Measurements from ENCODE around the gene CREB3. TPM values are rescaled to one million over a fixed set of nuclear protein-coding genes. Genes with fewer than 3 reads are reported as not detected.

CREB3 gene
- total RNA-seq, 2 experiments from 2014 or later, result 20.5 to 24.7 TPM

DNA sequence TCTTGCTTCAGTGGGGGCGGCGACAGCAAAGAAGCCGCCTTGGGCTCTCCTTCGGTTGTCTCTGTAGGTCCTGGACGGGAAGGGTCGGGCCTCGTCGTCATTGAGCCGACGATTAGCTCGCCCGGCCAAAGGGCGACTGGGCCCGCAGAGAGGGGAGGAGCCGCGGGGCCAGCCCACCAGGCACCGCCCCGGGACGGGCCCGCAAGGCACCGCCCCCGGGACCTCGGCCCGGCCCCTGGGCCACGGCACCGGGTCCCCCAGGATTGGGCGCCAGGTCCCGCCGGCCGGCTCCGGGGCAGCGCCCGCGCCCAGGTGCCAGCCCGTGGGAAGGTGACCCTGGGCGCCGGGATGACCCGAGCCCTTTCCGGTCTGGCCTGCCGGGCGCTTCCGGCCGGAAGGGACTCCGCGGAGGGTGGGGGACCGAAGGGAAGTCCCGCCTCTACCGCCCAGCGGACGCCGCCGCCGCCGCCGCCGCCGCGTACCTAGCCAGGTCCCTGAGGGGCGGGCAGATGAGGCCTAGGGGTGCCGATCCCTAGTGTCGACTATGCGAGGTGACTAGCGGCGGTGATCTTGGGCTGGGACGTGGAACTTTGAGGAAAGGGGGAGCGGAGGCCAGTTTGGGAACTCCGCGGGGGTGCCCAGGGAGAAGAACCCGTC lies 16.5 kb downstream of the CREB3 start, which contains the start of the genes GBA2 and RGP1:
GBA2 (minus strand) TSS at position 371 of the 657 bp plus-strand sequence. CDS start 524 bp downstream, outside the sequence.
RGP1 (plus strand) TSS at position 430 of the 657 bp plus-strand sequence. CDS start 469 bp downstream, outside the sequence.
- ATAC-seq (peak; percentile 83), DNase-seq (peak; percentile 83)
- Mint-ChIP-seq H3K4me1 (peaks cover 41% of the 10 kb centered on the region), H3K27me3 (no peaks in the 10 kb centered on the region), H3K9me3 (ENCODE audit: low read depth) (no peaks in the 10 kb centered on the region), H3K36me3 (peaks cover 26% of the 10 kb centered on the region), H3K27ac (peak within 1 kb of the TSS; percentile 86), H3K4me3 (peak within 1 kb of the TSS; percentile 88)
- CTCF ChIA-PET, result interaction anchor here (0.9 to 7.2 kb wide), 21 partner anchors 8 to 178 kb away, joined by 3 to 150 read pairs (median 7); partner anchors contain the start of genes CCDC107, CREB3, HINT2 and RMRP

DNA sequence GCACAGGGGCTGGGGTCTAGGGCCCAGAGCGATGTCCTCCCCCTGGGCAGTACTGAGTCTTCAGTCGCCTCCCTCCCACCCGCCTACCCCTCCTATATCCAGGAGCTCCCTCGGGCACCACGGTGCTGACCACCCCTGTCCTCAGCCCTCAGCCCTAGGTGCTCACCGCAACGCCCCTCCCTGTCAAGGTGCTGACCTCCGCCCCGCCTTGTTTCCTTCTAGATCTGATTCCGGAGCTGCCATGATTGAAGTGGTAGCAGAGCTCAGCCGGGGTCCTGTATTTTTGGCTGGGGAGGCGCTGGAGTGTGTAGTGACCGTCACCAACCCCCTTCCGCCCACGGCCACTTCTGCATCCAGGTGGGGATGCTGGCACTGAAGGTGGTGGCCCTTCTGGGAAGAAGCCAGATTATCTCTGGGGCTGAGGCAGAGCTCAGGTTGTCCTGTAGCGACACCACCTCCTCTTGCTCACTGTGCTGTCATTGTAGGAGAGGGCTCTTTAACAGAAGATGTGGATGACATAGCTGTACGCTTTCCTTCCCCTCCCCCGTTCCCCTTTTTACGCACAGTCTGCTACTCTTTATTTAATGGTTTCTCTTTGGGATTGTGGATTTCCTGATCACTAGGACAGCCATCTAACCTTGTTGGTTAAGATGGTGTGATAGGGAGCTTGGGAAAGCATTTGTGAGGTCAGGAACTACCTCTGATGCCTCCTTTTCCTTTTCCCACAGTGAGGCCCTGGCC lies 17.2 kb downstream of the CREB3 start:
- peak overlapping the region; percentile 88 for H3K4me3 Mint-ChIP-seq
- no peaks in the 10 kb centered on the region for H3K27me3 Mint-ChIP-seq
- no peaks in the 10 kb centered on the region for H3K9me3 Mint-ChIP-seq (ENCODE audit: low read depth)
- H3K27ac Mint-ChIP-seq, result peak overlapping the region; percentile 86
- H3K4me1 Mint-ChIP-seq, result peaks cover 41% of the 10 kb centered on the region
- ATAC-seq (peak; percentile 61), DNase-seq (peak; percentile 76)
- CTCF ChIA-PET, result interaction anchor here (0.7 to 7.2 kb wide), 16 partner anchors 9 to 154 kb away, joined by 3 to 150 read pairs (median 5); partner anchors contain the start of genes CCDC107, CREB3, RMRP and SPAG8
- H3K36me3 Mint-ChIP-seq, result peaks cover 23% of the 10 kb centered on the region

DNA sequence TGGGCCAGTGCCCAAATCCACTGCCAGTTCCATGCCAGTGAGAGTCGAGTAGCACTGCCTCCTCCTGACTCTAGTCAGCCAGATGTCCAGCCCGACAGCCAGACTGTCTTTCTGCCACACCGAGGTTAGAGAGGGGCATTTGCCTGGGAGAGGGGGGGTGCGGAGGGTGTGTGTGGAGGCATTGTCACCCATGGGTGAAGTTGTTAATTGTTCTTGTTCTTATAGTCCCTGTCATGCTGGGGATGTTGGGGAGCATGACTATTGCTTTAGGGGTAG lies 17.7 kb downstream of the CREB3 start:
- Mint-ChIP-seq H3K4me1 (peaks cover 41% of the 10 kb centered on the region), H3K4me3 (peak overlapping the region; percentile 88), H3K27ac (peak overlapping the region; percentile 86), H3K9me3 (ENCODE audit: low read depth) (no peaks in the 10 kb centered on the region), H3K27me3 (no peaks in the 10 kb centered on the region), H3K36me3 (peaks cover 22% of the 10 kb centered on the region)
- no peak for DNase-seq
- CTCF ChIA-PET, result interaction anchor here (0.7 to 7.2 kb wide), 8 partner anchors 9 to 132 kb away, joined by 3 to 150 read pairs (median 6); partner anchors contain the start of genes CCDC107, CREB3, RMRP and TLN1
- ATAC-seq, result no peak

DNA sequence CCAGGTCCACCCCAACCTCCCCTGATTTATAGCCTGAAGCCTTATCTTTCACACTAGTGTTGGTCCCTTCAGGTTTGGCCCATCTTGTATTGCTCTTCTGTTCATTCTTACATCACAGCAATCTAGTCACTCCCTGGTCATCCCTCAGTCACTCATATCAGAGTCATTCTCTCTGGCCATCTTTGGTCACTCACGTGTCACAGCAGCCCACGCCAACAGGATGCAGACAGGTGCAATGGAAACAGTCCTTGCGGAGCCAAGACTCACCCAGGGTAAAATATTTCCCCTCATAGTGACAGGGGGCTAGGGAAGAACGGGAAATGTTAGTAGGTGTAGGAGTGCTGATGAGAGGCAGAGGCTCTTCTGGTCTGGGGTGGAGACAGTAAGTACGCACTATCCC lies 21.0 kb downstream of the CREB3 start:
- no peaks in the 10 kb centered on the region for H3K27me3 Mint-ChIP-seq
- H3K27ac Mint-ChIP-seq, result no peak overlapping the region
- no peaks in the 10 kb centered on the region for H3K9me3 Mint-ChIP-seq (ENCODE audit: low read depth)
- no peak overlapping the region for H3K4me3 Mint-ChIP-seq
- H3K4me1 Mint-ChIP-seq, result peaks cover 33% of the 10 kb centered on the region
- CTCF ChIA-PET, result interaction anchor here (1.1 to 1.5 kb wide), 4 partner anchors 17 to 129 kb away, joined by 3 to 6 read pairs (median 3); partner anchors contain the start of gene CREB3
- ATAC-seq (no peak), DNase-seq (no peak)
- H3K36me3 Mint-ChIP-seq, result peaks cover 15% of the 10 kb centered on the region

DNA sequence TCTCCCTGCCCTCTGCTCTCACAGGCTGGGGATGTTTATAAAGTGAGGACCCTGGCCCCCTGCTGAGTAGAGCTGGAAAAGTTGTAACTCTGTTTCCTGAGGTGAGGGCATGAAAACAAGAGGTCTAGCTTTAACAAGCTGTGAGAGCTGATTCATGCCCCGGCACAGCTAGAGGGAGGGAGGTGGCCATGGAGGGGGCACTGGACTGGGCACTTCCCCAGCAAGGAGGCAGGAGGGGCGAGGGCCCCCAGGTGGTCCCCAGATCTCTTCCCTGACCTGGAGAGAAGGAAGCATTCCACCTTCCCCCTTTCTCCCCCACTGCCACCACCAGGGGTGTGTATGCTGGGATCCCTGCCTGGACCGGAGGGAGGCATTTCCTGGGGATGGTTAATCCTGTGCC lies 21.8 kb downstream of the CREB3 start, which contains the start of gene MSMP:
MSMP (minus strand) TSS at position 13 of the 400 bp plus-strand sequence. CDS start 147 bp downstream, outside the sequence.
- no peak for ATAC-seq
- H3K27me3 Mint-ChIP-seq, result no peaks in the 10 kb centered on the region
- H3K9me3 Mint-ChIP-seq (ENCODE audit: low read depth), result no peaks in the 10 kb centered on the region
- CTCF ChIA-PET, result interaction anchor here (1.0 to 3.5 kb wide), 6 partner anchors 11 to 128 kb away, joined by 3 to 37 read pairs (median 5); partner anchors contain the start of genes CREB3 and TLN1
- no peak within 1 kb of the TSS for H3K4me3 Mint-ChIP-seq
- peaks cover 18% of the 10 kb centered on the region for H3K36me3 Mint-ChIP-seq
- peaks cover 39% of the 10 kb centered on the region for H3K4me1 Mint-ChIP-seq
- DNase-seq, result no peak
- H3K27ac Mint-ChIP-seq, result no peak within 1 kb of the TSS

DNA sequence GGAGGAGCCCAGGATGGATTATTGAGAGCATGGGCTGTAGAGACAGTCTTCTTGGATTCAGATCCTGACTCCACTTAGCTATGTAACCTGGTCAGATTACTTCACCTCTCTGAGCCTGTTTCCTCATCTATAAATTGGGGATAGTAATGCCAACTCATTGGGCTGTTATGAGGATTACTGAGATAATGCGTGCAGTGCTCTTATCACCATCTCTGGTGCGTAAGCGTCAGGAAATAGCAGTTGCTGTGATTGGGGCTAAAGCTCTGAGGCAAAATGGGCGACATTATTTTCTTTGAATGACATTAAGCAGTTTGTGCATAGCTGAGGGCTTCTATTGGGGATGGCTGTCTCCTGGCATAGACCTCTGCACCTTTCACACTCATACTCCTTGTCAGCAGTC lies 22.6 kb downstream of the CREB3 start:
- Mint-ChIP-seq H3K9me3 (ENCODE audit: low read depth) (no peaks in the 10 kb centered on the region), H3K27ac (no peak overlapping the region), H3K4me1 (peaks cover 41% of the 10 kb centered on the region), H3K27me3 (no peaks in the 10 kb centered on the region), H3K4me3 (no peak overlapping the region), H3K36me3 (peaks cover 18% of the 10 kb centered on the region)
- CTCF ChIA-PET, result interaction anchor here (1.0 to 3.5 kb wide), 4 partner anchors 12 to 57 kb away, joined by 3 to 37 read pairs (median 16); partner anchors contain the start of genes CREB3, SPAG8 and TLN1
- DNase-seq (no peak), ATAC-seq (no peak)

DNA sequence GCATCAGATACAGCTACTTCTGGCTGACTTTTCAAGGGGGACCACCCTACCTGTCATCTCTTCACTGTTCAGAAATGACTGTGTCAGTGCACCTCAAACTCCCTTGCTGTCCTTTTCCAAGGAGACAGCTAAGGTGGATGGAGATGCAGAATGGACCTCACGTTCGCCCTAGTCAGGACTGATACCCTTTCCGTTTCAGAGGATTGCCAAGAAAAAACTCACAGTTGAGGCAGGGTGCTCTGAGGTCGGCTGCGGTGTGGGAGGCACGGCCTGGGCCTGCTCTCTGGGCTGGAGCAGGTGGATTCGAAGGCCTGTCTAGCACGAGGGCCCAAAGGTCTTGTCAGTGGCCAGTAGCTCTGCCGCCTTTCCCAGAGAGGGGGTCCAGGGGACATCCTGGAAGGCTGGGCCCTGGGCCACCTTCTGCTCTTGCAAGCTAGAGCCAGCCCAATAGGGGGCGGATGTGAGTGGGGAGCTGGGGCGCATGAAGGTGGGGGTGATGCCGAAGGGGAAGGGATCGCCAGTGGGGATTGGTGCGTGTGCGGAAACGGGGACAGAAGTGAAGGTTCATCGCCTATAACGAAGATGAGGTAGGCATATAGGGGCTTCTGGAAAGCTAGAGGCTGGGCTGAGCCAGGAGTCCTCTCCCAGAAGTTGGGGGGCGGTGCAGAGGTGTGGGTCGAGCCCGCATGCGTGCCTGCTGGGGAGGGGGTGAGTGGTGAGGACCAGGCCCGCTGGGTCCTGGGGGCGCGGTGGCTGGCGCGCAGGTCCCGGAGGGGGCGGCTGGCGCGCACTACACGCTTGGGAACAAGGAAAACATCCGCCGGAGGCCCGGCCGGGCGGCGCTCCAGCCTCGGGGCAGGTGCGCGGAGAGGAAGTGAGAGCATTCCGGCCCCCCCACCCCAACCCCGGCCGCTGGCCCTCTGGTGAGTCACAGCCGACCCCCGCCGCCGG lies 24.1 kb downstream of the CREB3 start:
- CTCF ChIA-PET, result interaction anchor here (0.6 to 3.8 kb wide), 24 partner anchors 9 to 153 kb away, joined by 3 to 37 read pairs (median 4); partner anchors contain the start of genes ARHGEF39, CCDC107, CREB3 and GBA2
- Mint-ChIP-seq H3K4me1 (peaks cover 33% of the 10 kb centered on the region), H3K27ac (peak overlapping the region; percentile 92), H3K36me3 (peaks cover 12% of the 10 kb centered on the region), H3K4me3 (peak overlapping the region; percentile 96), H3K9me3 (ENCODE audit: low read depth) (no peaks in the 10 kb centered on the region), H3K27me3 (no peaks in the 10 kb centered on the region)
- ATAC-seq, result peak; percentile 87
- DNase-seq, result peak; percentile 90

DNA sequence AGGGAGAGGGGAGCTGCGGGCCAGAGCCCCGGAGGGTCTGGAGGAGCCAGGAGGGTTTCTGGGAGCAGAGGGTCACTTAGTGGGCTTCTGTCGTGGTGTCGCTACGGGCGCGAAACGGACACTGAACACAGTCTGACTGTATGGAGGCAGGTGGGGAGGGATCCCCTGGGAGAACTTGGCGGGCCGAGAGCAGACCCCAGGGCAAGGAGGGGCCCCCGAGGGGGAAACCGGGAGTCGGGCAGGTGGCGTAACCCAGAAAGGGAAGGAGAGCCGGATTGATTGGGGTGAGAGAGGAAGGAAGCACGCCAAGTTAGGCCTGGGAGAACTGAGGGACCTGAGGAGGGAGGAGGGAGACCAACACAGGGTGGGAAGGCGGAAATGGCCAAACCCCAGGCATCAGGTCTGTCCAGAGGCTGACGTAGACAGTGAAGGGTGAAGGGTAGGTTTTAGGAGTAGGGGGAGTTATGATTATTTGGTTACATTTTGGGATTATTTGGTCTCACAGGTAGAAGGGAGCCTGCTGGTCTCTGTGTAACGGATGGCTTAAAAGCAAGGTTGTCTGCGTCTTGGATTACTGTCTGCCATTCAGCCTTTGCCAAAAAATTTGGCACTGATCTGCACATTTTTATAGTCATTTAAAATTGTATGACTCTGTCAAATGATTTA lies 24.9 kb downstream of the CREB3 start:
- CTCF ChIA-PET, result interaction anchor here (0.6 to 3.8 kb wide), 22 partner anchors 10 to 137 kb away, joined by 3 to 37 read pairs (median 5); partner anchors contain the start of genes CCDC107, CREB3, GBA2 and RGP1
- peak overlapping the region; percentile 92 for H3K27ac Mint-ChIP-seq
- peak overlapping the region; percentile 96 for H3K4me3 Mint-ChIP-seq
- DNase-seq, result peak; percentile 55
- H3K36me3 Mint-ChIP-seq, result peaks cover 9% of the 10 kb centered on the region
- no peaks in the 10 kb centered on the region for H3K27me3 Mint-ChIP-seq
- H3K4me1 Mint-ChIP-seq, result peaks cover 33% of the 10 kb centered on the region
- ATAC-seq, result peak; percentile 48
- H3K9me3 Mint-ChIP-seq (ENCODE audit: low read depth), result no peaks in the 10 kb centered on the region

DNA sequence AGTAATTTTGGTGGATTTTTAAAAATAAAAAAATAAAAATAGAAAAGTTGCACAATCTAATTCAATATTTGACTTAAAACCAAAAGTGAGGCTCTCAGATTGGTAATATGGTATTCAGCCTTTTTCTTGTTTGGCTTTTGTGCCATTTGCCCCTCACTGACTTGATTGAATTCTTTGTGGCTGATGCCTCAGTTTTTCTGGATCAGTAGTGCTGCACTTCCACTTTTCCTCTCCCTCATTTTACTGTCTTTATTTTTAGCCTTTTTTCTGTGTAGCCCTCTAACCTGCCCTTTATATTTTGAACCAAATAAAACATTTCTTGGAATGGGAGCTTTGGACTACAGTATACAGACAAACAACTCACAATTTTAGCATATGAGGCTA lies 25.4 kb downstream of the CREB3 start:
- Mint-ChIP-seq H3K4me3 (peak overlapping the region; percentile 96), H3K27me3 (no peaks in the 10 kb centered on the region), H3K4me1 (peaks cover 33% of the 10 kb centered on the region), H3K36me3 (peaks cover 7% of the 10 kb centered on the region), H3K27ac (peak overlapping the region; percentile 64), H3K9me3 (ENCODE audit: low read depth) (no peaks in the 10 kb centered on the region)
- DNase-seq, result no peak
- CTCF ChIA-PET, result interaction anchor here (0.6 to 3.8 kb wide), 7 partner anchors 9 to 62 kb away, joined by 3 to 18 read pairs (median 5); partner anchors contain the start of genes GBA2 and RGP1
- ATAC-seq, result no peak

DNA sequence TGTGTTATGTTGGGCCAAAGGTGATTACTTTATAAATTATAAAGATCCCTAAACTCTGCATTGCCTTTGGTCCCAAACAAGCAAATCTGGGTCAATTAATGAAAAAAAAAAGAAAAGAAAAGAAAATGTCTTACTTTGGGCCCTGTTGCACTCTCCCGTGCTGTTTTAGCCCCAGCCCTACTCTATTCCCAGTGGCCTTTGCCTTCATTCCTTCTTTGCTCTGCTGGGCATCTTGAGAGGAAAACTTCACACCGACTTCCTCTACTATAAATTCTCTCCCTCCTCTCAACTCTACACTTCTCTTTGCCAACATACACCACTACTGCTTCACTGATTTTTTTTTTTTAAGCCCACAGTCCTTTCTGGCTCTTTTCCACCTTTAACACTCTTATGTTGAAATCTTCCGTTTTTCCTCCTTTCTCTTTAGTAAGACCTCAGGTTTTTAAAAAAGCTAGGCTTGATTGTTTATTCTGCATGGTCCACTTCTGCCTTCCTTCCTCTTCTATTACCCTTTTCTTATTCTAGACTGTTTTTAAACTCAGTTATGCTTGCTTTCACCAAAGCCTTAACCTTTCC lies 26.1 kb downstream of the CREB3 start:
- peak overlapping the region; percentile 18 for H3K4me3 Mint-ChIP-seq
- CTCF ChIA-PET, result interaction anchor here (0.9 to 3.8 kb wide), 7 partner anchors 9 to 62 kb away, joined by 3 to 18 read pairs (median 5); partner anchors contain the start of genes GBA2 and RGP1
- no peak for DNase-seq
- peaks cover 33% of the 10 kb centered on the region for H3K4me1 Mint-ChIP-seq
- no peak for ATAC-seq
- H3K27me3 Mint-ChIP-seq, result no peaks in the 10 kb centered on the region
- peaks cover 7% of the 10 kb centered on the region for H3K36me3 Mint-ChIP-seq
- no peaks in the 10 kb centered on the region for H3K9me3 Mint-ChIP-seq (ENCODE audit: low read depth)
- H3K27ac Mint-ChIP-seq, result peak overlapping the region; percentile 8

DNA sequence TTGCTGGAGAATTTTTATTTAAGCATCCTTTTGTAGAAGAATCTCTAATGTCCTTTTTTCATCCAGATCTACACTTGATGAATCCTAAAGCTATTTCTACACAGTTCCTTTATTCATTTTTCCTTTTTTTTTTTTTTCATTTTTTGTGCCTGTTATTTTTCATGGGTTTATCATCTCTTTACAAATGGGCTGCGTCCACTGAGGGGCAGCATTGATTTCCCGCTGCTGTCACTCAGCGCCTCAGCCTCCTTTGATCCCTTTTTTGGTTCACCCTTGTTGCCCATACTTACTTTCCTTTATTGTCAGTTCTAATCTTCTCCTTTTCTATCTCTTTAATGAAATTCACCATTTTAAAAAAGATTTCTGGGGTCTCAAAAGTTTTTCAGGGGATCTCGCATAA lies 27.3 kb downstream of the CREB3 start:
- no peak for DNase-seq
- Mint-ChIP-seq H3K27ac (no peak overlapping the region), H3K36me3 (peaks cover 6% of the 10 kb centered on the region), H3K27me3 (no peaks in the 10 kb centered on the region), H3K4me3 (no peak overlapping the region), H3K9me3 (ENCODE audit: low read depth) (no peaks in the 10 kb centered on the region), H3K4me1 (peaks cover 33% of the 10 kb centered on the region)
- CTCF ChIA-PET, result interaction anchor here (1.3 to 1.9 kb wide), 3 partner anchors 10 to 101 kb away, joined by 3 to 7 read pairs (median 3); partner anchors contain the start of genes GBA2 and RGP1
- ATAC-seq, result no peak

Measured in activated CD8-positive, alpha-beta memory T cell treated with anti-CD3 and anti-CD28 coated beads, Interleukin-2, amount 10 ng/mL, durations not matched to agents 7 days and 5 days (primary cell).